ENCODE measurements around the gene TCF20.

Gene TCF20

GRCh38 chr22:42270510-42271190 is at the start of gene TCF20:
Gene TCF20, minus strand, starts transcription at chr22:42270653. Its CDS starts 55,348 bp downstream, at chr22:42215305.
- peak; percentile 64 for DNase-seq (ENCODE audit: low read depth, low spot score)

- no peak for DNase-seq (ENCODE audit: low read depth, low spot score)
Observed at GRCh38 chr22:42319386-42319785, 48.9 kb upstream of the TCF20 start.

DNA sequence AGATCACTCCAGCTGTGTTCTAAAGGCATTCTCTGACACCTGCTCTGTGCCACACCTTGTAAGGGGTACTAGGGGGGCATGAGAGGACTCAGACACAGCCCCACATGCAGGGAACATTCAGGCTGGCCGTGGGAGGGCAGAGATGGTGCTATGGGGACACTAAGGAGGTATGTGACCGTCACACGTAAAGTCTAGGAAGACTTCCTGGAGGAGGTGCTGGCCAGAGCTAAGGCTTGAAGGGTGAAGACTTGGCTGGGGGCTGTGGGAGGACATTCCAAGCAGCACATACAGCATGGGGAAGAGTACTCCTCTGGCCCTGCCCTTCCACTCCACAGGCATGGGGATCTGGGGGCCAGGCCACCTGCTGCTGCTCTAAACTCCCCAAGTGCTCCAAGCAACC is 48.5 kb upstream of the TCF20 start:
- no peak for DNase-seq (ENCODE audit: low read depth, low spot score)

DNA sequence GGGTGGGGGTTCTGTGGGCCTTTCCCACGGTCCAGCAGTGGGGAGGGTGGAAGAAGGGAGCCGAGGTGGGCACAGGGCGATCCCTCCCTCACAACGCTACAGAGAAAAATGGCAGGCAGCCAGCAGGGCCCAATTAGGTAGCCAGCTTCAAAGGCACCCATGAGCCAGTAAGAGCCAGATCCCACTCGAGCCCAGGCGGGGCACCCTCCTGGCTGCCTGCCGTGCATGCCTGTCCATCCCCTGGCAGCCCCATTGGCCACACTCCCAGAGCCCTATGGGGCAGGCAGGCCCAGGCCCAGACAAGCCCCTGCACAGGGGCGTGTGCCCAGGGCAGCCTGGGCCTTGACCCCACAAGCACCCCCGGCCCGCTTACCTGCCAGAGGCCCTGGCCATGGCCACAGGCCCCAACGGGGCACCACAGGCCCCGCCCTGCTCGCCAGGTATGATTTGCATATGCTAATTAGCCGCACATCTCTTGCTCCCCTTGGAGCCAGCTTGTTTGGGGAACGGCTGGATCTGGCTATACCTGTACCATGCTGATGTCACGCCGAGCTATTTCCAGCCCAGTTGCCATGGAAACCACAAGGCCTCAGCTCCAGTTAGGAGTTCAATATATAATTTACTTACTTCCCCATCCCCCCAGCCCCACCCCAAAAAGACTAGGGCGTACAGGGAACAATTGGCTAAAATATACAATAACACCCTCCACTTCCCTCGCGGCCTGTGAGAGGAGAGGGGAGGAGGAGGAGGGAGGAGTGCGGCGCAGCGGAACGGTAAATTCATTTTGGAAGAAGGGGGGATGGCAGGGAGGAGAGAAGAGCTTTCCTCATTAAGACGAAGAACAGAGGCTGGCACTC is 47.5 kb upstream of the TCF20 start:
- no peak for DNase-seq (ENCODE audit: low read depth, low spot score)

DNA sequence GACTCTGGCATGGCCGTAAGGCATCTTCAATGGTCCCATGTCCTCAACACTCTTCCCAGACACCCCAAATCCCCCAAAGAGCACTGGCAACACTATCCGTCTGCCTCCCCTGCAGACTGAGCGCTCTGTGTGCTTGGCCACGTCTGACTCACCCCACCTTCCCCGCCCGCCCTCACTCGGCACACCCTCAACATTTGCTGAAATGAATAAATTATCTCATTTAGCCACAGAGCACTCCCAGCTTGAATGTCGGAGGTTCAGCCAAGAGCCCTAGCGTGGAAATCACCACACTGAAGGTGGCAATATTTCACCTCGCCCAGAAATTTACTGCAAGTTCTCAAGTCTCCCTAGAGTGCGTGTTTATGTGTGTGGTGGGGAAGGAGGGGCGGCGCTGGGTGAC is 46.6 kb upstream of the TCF20 start:
- no peak for DNase-seq (ENCODE audit: low read depth, low spot score)

GRCh38 chr22:42315392-42315756 is 44.9 kb upstream of the TCF20 start:
- no peak for DNase-seq (ENCODE audit: low read depth, low spot score)

DNA sequence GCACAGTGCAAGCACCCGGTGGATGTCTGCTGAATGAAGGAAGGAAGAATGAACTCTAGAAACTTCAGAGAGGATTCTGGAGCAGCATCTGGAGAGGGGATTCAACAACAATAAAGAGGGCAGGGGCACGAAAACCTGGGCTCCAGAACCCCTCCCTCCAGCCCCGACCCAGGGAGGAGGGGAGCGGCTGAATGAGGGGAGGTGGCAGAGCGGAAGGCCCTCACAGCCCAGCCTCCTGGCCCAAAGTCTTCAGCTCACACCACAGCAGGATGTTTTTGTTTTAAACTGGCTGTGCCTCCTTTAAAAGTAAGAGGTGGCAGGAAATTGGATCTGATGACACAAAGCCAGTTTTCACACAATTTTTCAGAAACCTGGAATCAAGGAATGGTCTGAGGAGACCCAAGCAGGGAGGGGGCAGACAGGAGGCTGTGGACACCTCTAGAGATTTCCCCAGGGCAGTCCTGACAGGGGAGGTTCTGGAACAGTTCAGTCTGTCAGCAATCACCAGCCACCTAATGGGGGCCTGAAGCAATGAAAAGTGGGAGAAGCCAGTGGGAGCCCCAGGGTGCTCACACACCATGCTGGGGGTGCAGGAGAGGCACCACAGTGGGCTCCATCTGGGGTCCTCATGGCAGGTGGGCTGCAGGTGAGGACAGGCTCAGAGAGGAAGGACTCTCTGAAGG is 44.4 kb upstream of the TCF20 start:
- no peak for DNase-seq (ENCODE audit: low read depth, low spot score)

DNA sequence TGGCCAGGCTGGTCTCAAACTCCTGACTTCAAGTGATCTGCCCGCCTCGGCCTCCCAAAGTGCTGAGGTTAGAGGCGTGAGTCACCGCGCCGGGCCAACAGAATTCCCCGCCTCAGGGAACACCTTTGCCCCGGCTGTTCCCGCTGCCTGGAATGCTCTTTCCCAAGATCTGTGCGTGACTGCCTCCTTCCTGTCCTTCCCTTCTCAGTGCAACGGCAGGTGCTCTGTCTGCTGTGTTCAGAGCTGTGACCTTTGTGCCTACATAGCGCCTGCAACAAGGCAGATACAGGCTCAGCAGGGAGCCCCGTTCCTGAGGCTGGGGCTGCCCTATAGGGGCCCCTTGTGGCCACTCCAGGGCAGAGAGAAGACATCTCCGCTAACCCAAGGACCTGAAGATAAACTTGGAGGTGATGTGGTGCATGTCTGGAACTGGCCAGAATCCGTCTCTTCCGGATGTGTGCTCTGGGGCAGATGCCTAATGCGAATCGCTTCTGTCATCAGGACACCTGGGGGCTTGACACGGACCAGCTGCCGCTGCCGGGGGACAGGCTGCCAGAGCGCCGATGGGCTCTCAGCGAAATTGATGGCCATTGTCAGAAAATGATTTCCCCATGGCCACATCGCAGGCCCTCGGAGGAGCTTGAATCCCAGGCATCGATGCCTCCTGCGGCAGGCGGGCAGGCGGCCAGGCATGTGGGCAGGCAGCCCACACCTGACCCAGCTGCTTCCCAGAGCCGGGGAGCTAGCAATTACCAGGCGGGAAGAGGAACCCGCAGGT is 43.5 kb upstream of the TCF20 start:
- peak; percentile 96 for DNase-seq (ENCODE audit: low read depth, low spot score)

GRCh38 chr22:42313204-42313603 is 42.8 kb upstream of the TCF20 start:
- no peak for DNase-seq (ENCODE audit: low read depth, low spot score)

DNA sequence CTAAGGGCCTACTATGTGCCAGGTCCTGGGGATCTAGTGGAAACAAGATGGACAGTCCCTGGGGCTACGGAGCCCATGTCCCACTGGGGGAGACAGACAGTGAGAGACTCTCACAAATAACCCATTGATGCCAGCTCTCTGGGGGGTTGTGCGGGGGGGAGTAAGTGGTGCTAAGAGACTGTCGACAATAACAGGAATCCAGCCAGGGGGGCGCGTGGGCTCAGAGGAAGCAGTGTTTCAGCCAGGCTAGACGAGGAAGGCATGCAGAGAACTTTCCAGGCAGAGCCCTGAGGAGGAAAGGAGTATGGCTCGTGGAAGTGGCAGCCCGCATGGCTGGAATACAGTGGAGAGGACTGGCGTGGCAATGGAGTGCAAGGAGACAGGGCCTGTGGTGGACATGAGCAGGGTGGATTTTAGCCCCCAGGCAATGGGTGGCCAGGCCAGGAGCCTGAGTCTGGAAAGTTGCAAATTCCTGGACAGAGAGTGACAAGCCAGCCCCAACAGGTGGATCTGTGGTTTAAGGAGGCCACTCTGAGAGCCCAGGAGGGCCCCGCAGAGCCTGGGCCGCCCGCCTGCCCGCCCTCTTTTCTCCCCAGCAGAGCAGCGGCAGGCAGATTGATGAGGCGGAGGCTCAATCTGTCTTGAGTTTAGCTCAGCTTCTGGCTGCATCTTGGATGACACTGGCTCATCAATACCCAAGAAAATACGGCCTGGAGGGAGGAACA is 40.0 kb upstream of the TCF20 start:
- peak; percentile 70 for DNase-seq (ENCODE audit: low read depth, low spot score)

- no peak for DNase-seq (ENCODE audit: low read depth, low spot score)
Observed at GRCh38 chr22:42309865-42310264, 39.4 kb upstream of the TCF20 start.

DNA sequence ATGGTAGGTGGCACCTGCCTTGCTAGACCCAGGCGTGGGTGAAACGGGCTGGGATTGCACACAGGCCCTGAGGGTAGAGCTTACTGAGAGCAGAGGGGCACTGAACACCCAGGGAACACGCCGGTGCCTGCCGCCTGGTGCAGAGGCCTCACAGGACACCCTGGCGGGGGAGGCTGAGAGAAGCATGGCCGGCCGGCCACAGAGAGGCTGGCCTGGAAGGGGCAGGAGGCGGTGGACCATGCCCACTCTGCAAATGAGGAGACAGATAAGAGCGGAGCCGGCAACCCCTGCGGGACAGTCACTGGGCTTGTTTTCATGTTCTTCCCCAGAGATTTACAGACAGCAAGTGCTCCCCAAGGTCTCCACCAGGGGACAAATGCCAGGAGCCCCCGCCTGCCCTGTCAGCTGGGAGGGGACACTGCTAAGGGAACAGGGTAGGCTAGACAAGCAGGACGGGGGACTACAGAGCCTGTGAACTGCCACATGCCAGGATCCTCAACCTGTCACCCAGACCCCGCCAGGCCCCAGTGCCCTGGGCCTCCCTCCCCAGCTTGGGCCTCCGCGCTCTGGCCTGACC is 38.5 kb upstream of the TCF20 start:
- DNase-seq (ENCODE audit: low read depth, low spot score) = no peak

- no peak for DNase-seq (ENCODE audit: low read depth, low spot score)
Observed at GRCh38 chr22:42307806-42308563, 37.5 kb upstream of the TCF20 start.

DNA sequence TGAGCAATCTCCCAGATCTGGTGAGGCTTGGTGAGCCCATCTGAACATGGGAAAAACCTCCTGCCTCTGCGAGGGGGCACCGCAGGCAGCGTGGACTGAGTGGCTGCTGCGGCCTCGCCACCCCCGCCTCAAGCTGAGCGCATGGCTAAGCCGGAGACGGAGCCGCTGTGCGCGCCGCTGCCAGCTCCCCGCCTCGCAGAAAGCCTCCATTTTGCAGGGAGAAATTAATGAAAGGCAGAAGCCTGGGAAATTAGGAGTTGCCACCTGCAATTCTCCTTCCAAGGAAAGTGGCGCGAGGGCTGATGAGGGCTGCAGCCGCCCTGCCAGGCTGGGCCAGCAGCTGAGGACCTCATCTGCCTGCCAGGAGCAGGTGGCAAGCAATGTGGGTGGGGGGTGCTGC is 35.6 kb upstream of the TCF20 start:
- no peak for DNase-seq (ENCODE audit: low read depth, low spot score)

- DNase-seq (ENCODE audit: low read depth, low spot score) = no peak
Observed at GRCh38 chr22:42304324-42304790, 33.9 kb upstream of the TCF20 start.

DNA sequence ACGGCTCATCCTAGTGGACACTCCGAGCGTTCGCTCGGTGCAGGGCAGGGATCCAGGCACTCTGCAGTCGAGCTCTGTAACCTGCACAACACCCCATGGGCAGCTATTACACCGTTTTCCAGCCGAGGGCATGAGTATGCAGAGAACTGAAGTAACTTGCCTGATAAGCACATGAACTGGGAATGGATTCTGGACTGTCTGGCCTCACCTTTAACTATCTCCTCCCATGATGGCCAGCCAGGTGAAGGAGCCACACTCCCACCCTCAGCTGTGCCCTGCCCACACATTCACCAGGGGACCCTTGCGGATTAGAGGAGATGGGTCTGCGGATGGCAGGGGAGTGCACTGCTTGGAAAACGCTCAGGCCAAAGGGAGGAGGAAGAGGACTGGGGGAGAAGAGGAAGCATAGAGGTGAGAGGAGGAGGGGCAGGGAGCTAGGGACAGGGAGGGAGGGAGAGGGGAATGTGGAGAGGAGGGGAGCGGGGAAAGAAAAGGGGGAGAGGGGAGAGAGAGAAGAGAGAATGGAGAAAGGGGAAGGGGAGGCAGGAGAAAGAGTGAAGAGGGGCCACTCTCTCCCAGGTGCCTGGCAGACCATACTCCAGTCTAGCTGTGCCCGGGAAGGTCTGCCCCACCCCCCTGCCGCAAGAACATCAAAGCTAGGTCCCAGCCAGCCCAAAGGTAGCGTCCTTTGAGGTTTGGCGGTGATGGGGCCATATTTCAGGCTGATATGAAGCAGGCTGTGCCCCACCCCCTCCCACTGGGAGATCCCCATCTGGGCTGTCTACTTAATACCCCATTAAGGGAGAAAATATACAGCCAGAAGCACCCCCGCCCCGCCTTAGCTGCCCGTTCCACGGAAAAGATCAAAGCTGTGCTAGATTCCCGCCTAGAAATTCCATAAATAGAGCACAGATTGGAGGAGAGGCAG is 33.2 kb upstream of the TCF20 start:
- no peak for DNase-seq (ENCODE audit: low read depth, low spot score)

- no peak for DNase-seq (ENCODE audit: low read depth, low spot score)
Observed at GRCh38 chr22:42301742-42302102, 31.3 kb upstream of the TCF20 start.

- no peak for DNase-seq (ENCODE audit: low read depth, low spot score)
Observed at GRCh38 chr22:42301077-42301741, 30.8 kb upstream of the TCF20 start.
